NCI-H345 (cell line): ENCODE data around the gene DYNC2LI1.

ENCODE experiments used
- DNase-seq: peaks from one replicate; lab custom pipeline; 2025; lab: John Stamatoyannopoulos, UW

The DYNC2LI1 gene

GRCh38 chr2:43846140-43846793, 72.4 kb downstream of the DYNC2LI1 start:
- DNase-seq: no peak

DNA sequence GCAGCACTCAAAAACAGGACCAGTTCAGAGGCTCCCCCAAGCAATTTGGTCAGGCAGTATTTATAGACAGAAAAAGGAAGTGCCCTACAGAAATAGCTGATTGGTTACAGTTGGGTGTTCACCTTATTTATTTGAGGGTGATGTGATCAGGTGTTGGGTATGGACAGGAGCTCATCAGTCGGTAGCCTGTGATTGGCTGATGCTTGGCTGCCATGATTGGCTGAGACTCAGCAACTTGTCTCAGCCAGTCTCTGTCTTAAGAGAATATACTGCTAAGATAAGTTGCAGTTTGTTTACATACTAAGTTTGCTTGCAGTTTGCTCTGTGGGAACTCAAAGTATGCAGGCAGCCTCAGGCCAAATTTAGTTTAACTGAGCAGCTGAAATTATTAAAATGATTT, 74.4 kb downstream of the DYNC2LI1 start:
- no peak for DNase-seq

- DNase-seq: no peak
Observed at GRCh38 chr2:43851011-43851980, 77.5 kb downstream of the DYNC2LI1 start.

GRCh38 chr2:43852196-43852730, 78.4 kb downstream of the DYNC2LI1 start:
- no peak for DNase-seq

DNA sequence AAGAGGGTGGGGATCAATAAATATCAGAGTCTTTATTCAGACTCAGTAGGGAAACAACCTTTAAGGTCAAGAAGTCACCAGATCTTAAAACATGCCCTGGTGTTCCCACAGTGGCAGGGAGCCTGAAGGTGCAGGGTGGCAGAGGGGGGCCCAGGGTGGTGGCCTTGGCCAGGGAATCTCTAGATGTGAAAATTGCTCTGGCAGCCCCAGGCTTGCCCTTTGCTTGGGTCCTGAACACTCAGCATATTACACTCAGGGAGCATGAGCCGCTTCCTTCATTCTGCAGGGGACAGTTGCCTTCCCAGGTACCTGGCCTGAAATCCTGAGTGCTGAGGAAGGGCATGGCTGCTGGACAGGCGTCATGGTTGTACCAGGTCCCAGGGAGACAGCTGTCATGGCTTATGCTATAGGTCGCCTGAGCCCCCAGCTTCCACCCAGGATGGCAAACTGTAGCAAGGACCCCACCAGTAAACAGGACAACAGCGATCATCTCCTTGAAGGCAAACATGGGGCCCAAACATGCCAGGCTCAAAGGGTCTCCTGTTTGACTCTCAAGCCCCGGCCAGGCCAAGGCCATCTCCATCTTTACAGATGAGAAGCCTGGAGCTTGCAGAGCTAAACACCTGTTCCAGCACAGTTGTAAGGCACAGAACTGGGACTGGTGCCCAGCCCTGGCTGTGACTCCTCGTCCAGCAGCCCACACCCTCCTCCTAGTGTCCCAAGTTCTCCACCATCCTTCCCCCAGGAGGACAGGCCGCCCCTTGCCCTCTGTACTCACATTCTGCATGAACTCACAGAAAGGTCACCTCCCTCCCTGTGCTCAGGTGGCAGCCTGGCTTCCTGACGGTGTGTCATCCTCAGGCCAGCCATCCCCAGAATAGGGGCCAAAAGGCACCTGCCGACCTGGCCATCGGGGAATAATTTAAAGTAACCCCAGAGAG, 79.6 kb downstream of the DYNC2LI1 start:
- DNase-seq: no peak

DNA sequence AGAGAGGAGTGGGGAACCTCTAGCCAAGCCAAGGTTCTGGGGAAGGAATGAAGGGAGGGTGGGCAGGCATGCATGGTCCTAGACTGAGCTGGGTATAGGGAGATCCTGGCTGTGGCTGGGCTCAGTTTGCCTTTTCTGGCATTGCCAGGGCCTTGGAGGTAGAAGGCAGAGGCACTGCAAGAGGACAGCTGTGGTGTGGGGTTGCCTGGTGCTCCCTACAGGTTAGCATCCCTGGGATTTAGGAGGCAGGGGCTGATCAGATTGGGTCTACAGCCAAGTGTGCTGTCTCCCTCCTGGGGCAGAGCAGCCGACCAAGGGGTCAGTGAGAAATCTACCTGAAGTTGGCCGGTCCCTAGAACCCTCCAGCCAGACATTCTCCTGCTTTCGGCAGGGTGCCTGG, 80.8 kb downstream of the DYNC2LI1 start:
- DNase-seq: no peak

GRCh38 chr2:43855292-43855691, 81.5 kb downstream of the DYNC2LI1 start:
- DNase-seq: no peak
